H9 (cell line): ENCODE data around the gene ZNF283. TPM values are rescaled to one million over a fixed set of nuclear protein-coding genes. Genes with fewer than 3 reads are reported as not detected.

Experiments
- DNase-seq: peaks from one replicate; pipeline ENCODE4 v3.0.0-alpha.2; 2017
- H2AFZ ChIP-seq: one replicate; pipeline ENCODE4 v1.6.1; 2013; ENCODE audit warnings: mild to moderate bottlenecking, low read length, control low read depth, moderate library complexity
- H2AK5ac ChIP-seq: 2 replicates; pipeline ENCODE4 v1.6.1; 2013; ENCODE audit warnings: low read length, control low read depth, mixed read lengths; ENCODE audit not compliant: insufficient read length
- H2BK120ac ChIP-seq: one replicate; pipeline ENCODE4 v1.6.1; 2013; ENCODE audit warnings: low read depth, mild to moderate bottlenecking, low read length, control low read depth, inconsistent platforms; ENCODE audit not compliant: poor library complexity, severe bottlenecking
- H2BK12ac ChIP-seq: 2 replicates; pipeline ENCODE4 v1.6.1; 2013; ENCODE audit warnings: low read length, control low read depth, mixed read lengths, low read depth; ENCODE audit not compliant: insufficient read length
- H2BK15ac ChIP-seq: 2 replicates; pipeline ENCODE4 v1.6.1; 2013; ENCODE audit warnings: low read depth, low read length, control low read depth
- H2BK20ac ChIP-seq: one replicate; pipeline ENCODE4 v1.6.1; 2013; ENCODE audit warnings: low read depth, mild to moderate bottlenecking, low read length, control low read depth, inconsistent platforms; ENCODE audit not compliant: poor library complexity, severe bottlenecking
- H2BK5ac ChIP-seq: 2 replicates; pipeline ENCODE4 v1.6.1; 2013; ENCODE audit warnings: low read length, control low read depth, mixed read lengths; ENCODE audit not compliant: insufficient read length
- H3K14ac ChIP-seq: 2 replicates; pipeline ENCODE4 v1.6.1; 2013; ENCODE audit warnings: low read length, control low read depth; ENCODE audit not compliant: insufficient read depth
- H3K18ac ChIP-seq: 2 replicates; pipeline ENCODE4 v1.6.1; 2013; ENCODE audit warnings: low read depth, mild to moderate bottlenecking, mixed read lengths, low read length, control low read depth; ENCODE audit not compliant: insufficient read length
- H3K23ac ChIP-seq: 2 replicates; pipeline ENCODE4 v1.6.1; 2013; ENCODE audit warnings: low read length, control low read depth, mixed read lengths, low read depth; ENCODE audit not compliant: insufficient read length
- H3K23me2 ChIP-seq: 2 replicates; pipeline ENCODE4 v1.6.1; 2013; ENCODE audit warnings: low read depth, mild to moderate bottlenecking, mixed read lengths, low read length, control low read depth; ENCODE audit not compliant: insufficient read length, poor library complexity, severe bottlenecking
- H3K27ac ChIP-seq: 2 replicates; pipeline ENCODE4 v1.5.1; 2013; ENCODE audit warnings: low read length, control low read depth, mixed read lengths, low read depth; ENCODE audit not compliant: insufficient read length
- H3K27me3 ChIP-seq: 2 replicates; pipeline ENCODE4 v1.6.1; 2013; ENCODE audit warnings: low read length, control low read depth, inconsistent platforms; ENCODE audit not compliant: insufficient read depth
- H3K4ac ChIP-seq: 2 replicates; pipeline ENCODE4 v1.6.1; 2013; ENCODE audit warnings: low read depth, mild to moderate bottlenecking, control low read depth, inconsistent platforms, low read length, moderate library complexity
- H3K4me1 ChIP-seq: 2 replicates; pipeline ENCODE4 v1.6.1; 2013; ENCODE audit warnings: low read length, control low read depth, inconsistent platforms; ENCODE audit not compliant: insufficient read depth
- H3K4me2 ChIP-seq: 2 replicates; pipeline ENCODE4 v1.6.1; 2013; ENCODE audit warnings: low read length, control low read depth, mixed read lengths; ENCODE audit not compliant: insufficient read length, insufficient read depth
- H3K56ac ChIP-seq: 2 replicates; pipeline ENCODE4 v1.6.1; 2013; ENCODE audit warnings: low read depth, mild to moderate bottlenecking, mixed read lengths, low read length, control low read depth; ENCODE audit not compliant: insufficient read length
- H3K79me1 ChIP-seq: 2 replicates; pipeline ENCODE4 v1.6.1; 2013; ENCODE audit warnings: low read depth, mild to moderate bottlenecking, moderate library complexity, low read length, control low read depth, inconsistent platforms; ENCODE audit not compliant: insufficient read depth, poor library complexity, severe bottlenecking
- H3K79me2 ChIP-seq: 2 replicates; pipeline ENCODE4 v1.6.1; 2013; ENCODE audit warnings: low read length, control low read depth, inconsistent platforms; ENCODE audit not compliant: insufficient read depth
- H3K9ac ChIP-seq: 2 replicates; pipeline ENCODE4 v1.6.1; 2013; ENCODE audit warnings: low read length, control low read depth, mixed read lengths; ENCODE audit not compliant: insufficient read length; ENCODE audit errors: extremely low read depth
- H3K9me3 ChIP-seq: one replicate; pipeline ENCODE4 v1.6.1; 2013; ENCODE audit warnings: low read depth, low read length, inconsistent platforms; ENCODE audit not compliant: control insufficient read depth
- H3T11ph ChIP-seq: one replicate; pipeline ENCODE4 v1.6.1; 2013; ENCODE audit warnings: mild to moderate bottlenecking, low read length, control low read depth, inconsistent platforms
- H4K20me1 ChIP-seq: one replicate; pipeline ENCODE4 v1.6.1; 2013; ENCODE audit not compliant: control insufficient read depth, insufficient read length, insufficient read depth
- H4K5ac ChIP-seq: 2 replicates; pipeline ENCODE4 v1.6.1; 2013; ENCODE audit warnings: low read depth, mild to moderate bottlenecking, mixed read lengths, low read length, control low read depth; ENCODE audit not compliant: insufficient read length
- H4K8ac ChIP-seq: replicated peaks from 2 replicates; pipeline ENCODE4 v1.6.1; 2013; ENCODE audit warnings: low read length, control low read depth, mixed read lengths, low read depth; ENCODE audit not compliant: insufficient read length
- H4K91ac ChIP-seq: 2 replicates; pipeline ENCODE4 v1.6.1; 2013; ENCODE audit warnings: low read depth, mild to moderate bottlenecking, moderate library complexity, mixed read lengths, low read length, control low read depth; ENCODE audit not compliant: insufficient read length
- H3K27ac Mint-ChIP-seq, 3 experiments: 2 replicates in 2 of 3; 3 replicates in 1 of 3; pipeline ENCODE4 v1.8.0; 2020 to 2021; ENCODE audit warnings: mixed read lengths in 3 of 3, mild to moderate bottlenecking in 1 of 3, moderate library complexity in 1 of 3
- H3K27me3 Mint-ChIP-seq: 2 replicates; pipeline ENCODE4 v1.8.0; 2021; ENCODE audit warnings: low read depth, mild to moderate bottlenecking, moderate library complexity, mixed read lengths
- H3K36me3 Mint-ChIP-seq, 3 experiments: 2 replicates in 2 of 3; 3 replicates in 1 of 3; pipeline ENCODE4 v1.8.0; 2020 to 2021; ENCODE audit warnings: low read depth in 3 of 3, mixed read lengths in 3 of 3; ENCODE audit not compliant: insufficient read depth in 1 of 3
- H3K4me1 Mint-ChIP-seq, 2 experiments: 2 replicates each; pipeline ENCODE4 v1.8.0; 2020; ENCODE audit warnings: mixed read lengths in 2 of 2
- H3K4me3 Mint-ChIP-seq, 2 experiments: 2 replicates in 1 of 2; 3 replicates in 1 of 2; pipeline ENCODE4 v1.8.0; 2020 to 2021; ENCODE audit warnings: mild to moderate bottlenecking in 2 of 2, mixed read lengths in 2 of 2, moderate library complexity in 1 of 2
- H3K9me3 Mint-ChIP-seq, 2 experiments: 2 replicates in 1 of 2; 3 replicates in 1 of 2; pipeline ENCODE4 v1.8.0; 2020; ENCODE audit warnings: mild to moderate bottlenecking in 2 of 2, mixed read lengths in 2 of 2, moderate library complexity in 1 of 2
- WGBS: extraction: QIAGEN DNeasy Blood & Tissue Kit; methylation state at CpG from one replicate; pipeline ENCODE4 v1.1.7; 2013; ENCODE audit warnings: missing lambda C conversion rate, low lambda C conversion rate, mixed read lengths; ENCODE audit not compliant: insufficient read length; ENCODE audit errors: extremely low coverage; 5-methylcytosine and 5-hydroxymethylcytosine counted together
- total RNA-seq: library from RNA; stranded (reverse); gene quantifications from 2 replicates; pipeline ENCODE4 v1.2.1, GENCODE V29; 2021
- TF ChIP-seq, protein P1 (sequence below): fragments of 200-600 bp; sonication (generic); conservative IDR thresholded peaks from 3 replicates; pipeline ENCODE4 v1.8.0; 2021; ENCODE audit warnings: antibody characterized with exemption, mild to moderate bottlenecking

ZNF283 gene
- total RNA-seq, 1 experiment from 2014 or later: 10.4 TPM

DNA sequence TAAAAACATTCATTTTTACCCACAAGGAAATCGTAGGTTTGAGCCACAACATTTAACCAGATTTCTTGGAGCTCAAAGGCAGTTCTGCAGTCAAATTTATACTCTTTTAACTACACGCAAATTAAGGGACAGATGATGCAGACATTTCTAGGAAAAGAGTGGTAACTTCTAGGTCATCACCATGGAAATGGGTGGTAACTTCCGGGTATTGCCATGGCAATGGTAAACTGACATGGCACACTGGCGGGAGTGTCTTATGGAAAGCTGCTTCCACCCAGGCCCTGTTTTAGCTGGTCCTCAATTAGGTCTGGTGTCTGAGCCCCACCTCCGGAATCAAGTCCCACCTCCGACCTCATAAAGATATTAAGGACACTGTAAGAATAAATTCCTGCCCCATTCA is 14.4 kb upstream of the ZNF283 start:
- H3K27ac ChIP-seq: no peak overlapping the region
- H3K27me3 ChIP-seq: no peaks in the 10 kb centered on the region
- no peak overlapping the region for H2BK20ac ChIP-seq
- H2BK120ac ChIP-seq: no peak overlapping the region
- H4K91ac ChIP-seq: no peak overlapping the region
- no peaks in the 10 kb centered on the region for H4K20me1 ChIP-seq
- H2AFZ ChIP-seq: no peak overlapping the region
- no peak overlapping the region for H3K14ac ChIP-seq
- no peak for DNase-seq
- no peak overlapping the region for H4K5ac ChIP-seq
- no peak overlapping the region for H3K4ac ChIP-seq
- no peak overlapping the region for H3K18ac ChIP-seq
- H2BK12ac ChIP-seq: no peak overlapping the region
- no peak overlapping the region for H2BK15ac ChIP-seq
- H3T11ph ChIP-seq: no peak overlapping the region
- no peaks in the 10 kb centered on the region for H3K36me3 Mint-ChIP-seq
- H3K27me3 Mint-ChIP-seq: peaks cover 24% of the 10 kb centered on the region
- no peak overlapping the region for H3K27ac Mint-ChIP-seq
- H2AK5ac ChIP-seq: no peak overlapping the region
- no peaks in the 10 kb centered on the region for H3K23me2 ChIP-seq
- no peak overlapping the region for H3K56ac ChIP-seq
- no peak overlapping the region for H3K4me2 ChIP-seq
- H3K4me3 Mint-ChIP-seq: no peak overlapping the region
- no peak overlapping the region for H4K8ac ChIP-seq
- no CpG with 5 or more reads among the region's 6 CpGs for WGBS
- H3K79me1 ChIP-seq: no peaks in the 10 kb centered on the region
- no peaks in the 10 kb centered on the region for H3K4me1 ChIP-seq
- H3K79me2 ChIP-seq: no peaks in the 10 kb centered on the region
- H3K23ac ChIP-seq: no peak overlapping the region
- TF ChIP-seq, protein P1, sequence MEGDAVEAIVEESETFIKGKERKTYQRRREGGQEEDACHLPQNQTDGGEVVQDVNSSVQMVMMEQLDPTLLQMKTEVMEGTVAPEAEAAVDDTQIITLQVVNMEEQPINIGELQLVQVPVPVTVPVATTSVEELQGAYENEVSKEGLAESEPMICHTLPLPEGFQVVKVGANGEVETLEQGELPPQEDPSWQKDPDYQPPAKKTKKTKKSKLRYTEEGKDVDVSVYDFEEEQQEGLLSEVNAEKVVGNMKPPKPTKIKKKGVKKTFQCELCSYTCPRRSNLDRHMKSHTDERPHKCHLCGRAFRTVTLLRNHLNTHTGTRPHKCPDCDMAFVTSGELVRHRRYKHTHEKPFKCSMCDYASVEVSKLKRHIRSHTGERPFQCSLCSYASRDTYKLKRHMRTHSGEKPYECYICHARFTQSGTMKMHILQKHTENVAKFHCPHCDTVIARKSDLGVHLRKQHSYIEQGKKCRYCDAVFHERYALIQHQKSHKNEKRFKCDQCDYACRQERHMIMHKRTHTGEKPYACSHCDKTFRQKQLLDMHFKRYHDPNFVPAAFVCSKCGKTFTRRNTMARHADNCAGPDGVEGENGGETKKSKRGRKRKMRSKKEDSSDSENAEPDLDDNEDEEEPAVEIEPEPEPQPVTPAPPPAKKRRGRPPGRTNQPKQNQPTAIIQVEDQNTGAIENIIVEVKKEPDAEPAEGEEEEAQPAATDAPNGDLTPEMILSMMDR: no peak
- no peaks in the 10 kb centered on the region for H3K9me3 ChIP-seq
- no peak overlapping the region for H2BK5ac ChIP-seq
- H3K9ac ChIP-seq: no peak overlapping the region
- peaks cover 0 to 2% of the 10 kb centered on the region in 2 experiments; a peak in 2 of 4 replicates for H3K4me1 Mint-ChIP-seq
- peaks cover 5 to 12% of the 10 kb centered on the region in 2 experiments; a peak in 4 of 5 replicates for H3K9me3 Mint-ChIP-seq
